GM21515 (cell line): ENCODE results near the gene GRIK5.

ENCODE experiments used
- ATAC-seq: cut with Tn5 transposase; IDR thresholded peaks from one replicate; pipeline ENCODE4 v1.9.1; 2021; ENCODE audit not compliant: unreplicated experiment

The GRIK5 gene

GRCh38 chr19:42095142-42095813 is 25.3 kb upstream of the GRIK5 start:
- ATAC-seq: no peak

DNA sequence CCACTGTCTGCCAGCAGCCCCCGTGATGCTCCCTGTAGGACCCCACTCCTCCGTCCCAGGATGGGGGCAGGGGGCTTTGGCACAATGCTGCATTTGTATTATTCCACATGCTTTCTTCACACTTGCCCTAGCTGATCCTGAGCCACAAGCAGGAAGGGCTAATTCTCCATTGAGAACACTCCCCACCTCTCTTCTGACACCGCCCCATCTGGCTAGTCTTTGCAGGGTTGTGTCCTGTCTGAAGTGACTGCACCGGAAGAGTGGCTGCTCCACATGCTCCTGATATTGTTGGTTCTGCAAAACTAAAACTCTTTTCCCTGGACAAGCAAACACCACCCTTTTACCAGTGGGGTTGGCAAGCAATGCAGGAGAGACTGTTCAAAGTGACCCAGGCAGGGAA is 23.9 kb upstream of the GRIK5 start:
- no peak for ATAC-seq

GRCh38 chr19:42093505-42093904 is 23.5 kb upstream of the GRIK5 start:
- no peak for ATAC-seq

GRCh38 chr19:42092350-42092749 is 22.3 kb upstream of the GRIK5 start:
- no peak for ATAC-seq

DNA sequence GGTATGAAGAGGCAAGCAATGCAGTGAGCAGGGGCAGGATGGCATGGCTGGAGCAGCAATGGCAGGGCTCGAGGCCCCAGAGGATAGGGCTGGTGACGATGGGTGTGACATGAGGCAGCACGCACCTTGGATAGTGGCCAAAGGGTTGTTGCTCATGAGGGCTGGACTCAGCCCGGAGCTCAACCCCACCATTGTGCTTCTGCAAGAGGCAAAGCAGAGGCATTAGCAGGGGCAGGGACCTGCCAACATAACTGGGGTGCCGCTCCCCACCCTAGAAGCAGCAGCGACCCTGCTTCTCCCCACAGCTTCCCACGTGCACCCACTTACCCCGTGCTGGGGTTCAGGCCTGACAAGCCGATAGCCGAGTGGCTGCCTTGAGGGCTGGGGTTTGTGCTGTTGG is 21.7 kb upstream of the GRIK5 start:
- ATAC-seq: no peak

DNA sequence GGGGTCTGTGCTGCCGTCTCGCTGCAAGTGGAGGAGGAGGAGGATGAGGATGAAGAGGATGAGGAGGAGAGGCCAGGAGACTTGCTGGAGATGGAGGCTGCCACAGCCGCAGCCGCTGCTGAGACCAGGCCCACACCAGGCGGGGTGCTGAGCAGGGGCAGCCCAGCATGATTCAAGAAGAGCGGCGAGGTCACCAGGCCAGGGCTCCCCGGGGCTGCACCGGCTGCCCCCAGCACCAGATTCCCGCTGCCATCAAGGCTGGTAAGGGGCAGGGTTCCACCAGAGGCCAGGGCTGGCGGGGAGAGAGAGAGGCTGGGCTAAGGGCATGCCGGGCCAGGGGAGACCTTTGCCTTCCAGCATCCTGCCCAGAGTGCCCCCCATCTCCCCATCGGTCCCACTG is 21.3 kb upstream of the GRIK5 start:
- ATAC-seq: no peak

DNA sequence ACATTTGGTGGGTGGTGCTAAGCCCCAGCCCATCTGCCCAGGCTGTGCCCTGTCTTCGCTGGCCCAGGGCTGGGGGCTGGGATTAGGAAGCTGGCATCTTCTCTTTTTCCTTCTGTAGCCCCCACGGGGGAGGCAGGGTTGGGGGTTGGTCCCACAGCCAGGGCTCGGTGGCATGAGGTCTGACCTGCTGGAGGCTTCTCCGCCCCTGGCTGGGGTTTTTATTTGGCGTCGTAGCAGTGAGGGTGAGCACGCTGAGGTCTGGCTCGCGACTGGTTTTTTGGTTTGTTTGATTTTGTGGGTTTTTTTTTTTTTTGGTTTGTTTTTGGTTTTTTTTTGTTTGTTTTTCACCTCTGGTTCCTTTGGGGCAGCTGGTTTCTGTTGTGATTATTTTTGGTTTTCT is 20.7 kb upstream of the GRIK5 start:
- no peak for ATAC-seq

GRCh38 chr19:42089772-42090171 is 19.8 kb upstream of the GRIK5 start:
- no peak for ATAC-seq

GRCh38 chr19:42089191-42089750 is 19.3 kb upstream of the GRIK5 start:
- no peak for ATAC-seq

DNA sequence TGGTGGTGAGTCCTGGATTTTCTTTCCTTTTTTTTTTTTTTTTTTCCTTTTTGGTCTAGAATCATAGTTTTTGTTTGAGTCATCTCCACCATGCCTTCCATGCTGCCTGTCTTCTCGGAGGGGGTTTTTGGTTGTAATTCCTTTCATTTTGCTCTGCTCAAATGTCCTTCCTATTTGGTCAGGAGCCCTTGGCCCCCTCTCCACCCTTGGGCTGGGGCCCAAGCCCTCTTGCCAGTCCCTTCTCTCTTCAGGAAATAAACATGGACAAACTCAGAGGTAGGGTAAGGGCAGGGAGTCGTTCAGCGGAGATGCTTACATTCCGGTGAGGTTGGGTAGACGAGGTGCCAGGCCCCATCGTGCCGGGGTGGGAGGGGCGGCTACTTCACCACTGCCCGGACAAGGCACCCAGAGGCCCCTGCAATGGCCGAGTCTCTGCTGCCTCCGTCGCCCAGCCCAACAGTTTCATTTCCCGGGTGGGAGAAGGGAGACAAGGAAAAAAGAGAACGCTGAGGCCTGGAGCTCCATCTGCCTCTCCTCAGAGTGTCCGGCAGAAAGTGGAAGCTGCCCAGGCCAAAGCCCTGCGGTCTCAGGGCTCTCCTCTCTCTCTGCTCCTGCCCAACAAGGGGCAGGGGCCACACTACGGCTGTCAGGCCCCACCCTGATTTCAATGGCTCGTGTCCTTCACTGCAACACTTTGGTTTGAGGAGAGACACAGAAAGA is 18.6 kb upstream of the GRIK5 start:
- ATAC-seq: no peak

- no peak for ATAC-seq
Measured at GRCh38 chr19:42086770-42087550, 17.0 kb upstream of the GRIK5 start.

DNA sequence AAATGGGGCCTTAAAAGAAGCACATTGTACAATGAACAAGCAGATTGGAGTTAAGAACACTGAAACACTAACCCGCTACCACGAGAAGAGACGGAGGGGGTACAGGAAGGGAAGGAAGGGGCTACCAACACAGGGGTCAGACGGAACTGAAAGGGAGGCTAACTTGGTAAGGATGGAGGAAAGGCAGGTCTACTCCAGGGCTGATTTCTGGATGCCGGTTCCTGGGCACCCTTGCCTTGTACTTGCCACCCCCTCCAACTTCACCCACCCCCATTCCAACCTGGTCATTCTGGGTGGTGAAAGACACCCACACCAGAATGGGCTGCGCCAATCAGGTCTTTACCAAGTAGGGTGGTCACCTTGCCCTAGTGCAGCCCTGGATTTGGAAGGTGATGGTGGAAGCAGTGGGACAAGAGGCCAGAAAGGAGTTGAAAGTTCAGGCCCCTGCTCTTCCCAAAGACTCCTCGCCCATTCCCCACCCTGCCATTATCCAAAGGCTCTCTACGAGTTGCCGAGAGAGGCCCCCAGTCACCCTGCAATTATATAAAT is 16.3 kb upstream of the GRIK5 start:
- ATAC-seq: no peak

DNA sequence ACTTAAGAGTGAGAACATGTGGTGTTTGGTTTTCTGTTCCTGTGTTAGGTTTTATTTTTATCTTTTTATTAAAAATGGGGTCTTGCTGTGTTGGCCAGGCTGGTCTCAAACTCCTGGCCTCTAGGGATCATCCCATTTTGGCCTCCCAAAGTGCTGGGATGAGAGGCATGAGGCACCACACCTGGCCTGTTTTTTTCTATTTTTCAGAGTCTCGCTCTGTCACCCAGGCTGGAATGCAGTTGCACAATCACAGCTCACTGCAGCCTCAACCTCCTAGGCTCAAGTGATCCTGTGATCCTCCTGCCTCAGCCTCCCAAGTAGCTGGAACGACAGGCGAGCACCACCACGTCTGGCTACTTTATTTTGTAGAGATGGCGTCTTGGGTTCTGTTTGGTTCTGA is 13.5 kb upstream of the GRIK5 start:
- ATAC-seq: no peak

DNA sequence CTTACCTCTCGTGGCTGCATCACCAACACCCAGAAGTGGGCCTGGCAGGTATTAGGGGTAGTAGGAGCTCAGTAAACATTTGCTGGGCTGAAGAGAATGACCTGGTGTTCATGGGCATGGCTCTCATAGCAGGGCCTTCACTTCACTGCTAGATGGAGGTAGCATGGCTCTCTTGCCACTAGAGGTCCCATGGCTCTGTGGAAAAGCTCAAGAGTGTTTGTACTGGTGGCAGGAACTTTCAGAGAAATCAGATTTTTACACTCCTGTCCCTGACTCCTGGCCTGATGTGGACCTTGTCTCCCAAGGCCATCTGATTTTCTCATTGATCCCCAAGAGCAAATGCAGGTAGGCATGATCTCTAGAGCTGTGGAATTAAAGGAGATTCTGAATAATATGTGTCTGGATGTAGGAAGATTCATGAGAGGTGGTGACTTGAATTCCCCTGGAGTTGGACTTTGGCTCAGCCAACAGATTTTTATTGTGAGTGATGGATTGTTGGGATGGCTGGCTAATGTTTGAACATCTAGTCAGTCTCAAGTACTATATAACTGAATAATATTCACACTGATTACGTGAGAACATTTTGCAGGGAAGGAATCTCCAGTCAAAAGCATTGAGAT is 11.7 kb upstream of the GRIK5 start:
- no peak for ATAC-seq

GRCh38 chr19:42080764-42081375 is 10.9 kb upstream of the GRIK5 start:
- ATAC-seq: no peak

DNA sequence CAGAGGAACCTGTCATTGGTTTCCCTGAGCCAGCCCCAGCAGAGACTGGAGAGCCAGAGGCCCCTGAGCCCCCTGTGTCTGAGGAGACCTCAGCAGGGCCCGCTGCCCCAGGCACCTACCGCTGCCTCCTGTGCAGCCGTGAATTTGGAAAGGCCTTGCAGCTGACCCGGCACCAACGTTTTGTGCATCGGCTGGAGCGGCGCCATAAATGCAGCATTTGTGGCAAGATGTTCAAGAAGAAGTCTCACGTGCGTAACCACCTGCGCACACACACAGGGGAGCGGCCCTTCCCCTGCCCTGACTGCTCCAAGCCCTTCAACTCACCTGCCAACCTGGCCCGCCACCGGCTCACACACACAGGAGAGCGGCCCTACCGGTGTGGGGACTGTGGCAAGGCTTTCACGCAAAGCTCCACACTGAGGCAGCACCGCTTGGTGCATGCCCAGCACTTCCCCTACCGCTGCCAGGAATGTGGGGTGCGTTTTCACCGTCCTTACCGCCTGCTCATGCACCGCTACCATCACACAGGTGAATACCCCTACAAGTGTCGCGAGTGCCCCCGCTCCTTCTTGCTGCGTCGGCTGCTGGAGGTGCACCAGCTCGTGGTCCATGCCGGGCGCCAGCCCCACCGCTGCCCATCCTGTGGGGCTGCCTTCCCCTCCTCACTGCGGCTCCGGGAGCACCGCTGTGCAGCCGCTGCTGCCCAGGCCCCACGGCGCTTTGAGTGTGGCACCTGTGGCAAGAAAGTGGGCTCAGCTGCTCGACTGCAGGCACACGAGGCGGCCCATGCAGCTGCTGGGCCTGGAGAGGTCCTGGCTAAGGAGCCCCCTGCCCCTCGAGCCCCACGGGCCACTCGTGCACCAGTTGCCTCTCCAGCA is 10.1 kb upstream of the GRIK5 start:
- no peak for ATAC-seq

DNA sequence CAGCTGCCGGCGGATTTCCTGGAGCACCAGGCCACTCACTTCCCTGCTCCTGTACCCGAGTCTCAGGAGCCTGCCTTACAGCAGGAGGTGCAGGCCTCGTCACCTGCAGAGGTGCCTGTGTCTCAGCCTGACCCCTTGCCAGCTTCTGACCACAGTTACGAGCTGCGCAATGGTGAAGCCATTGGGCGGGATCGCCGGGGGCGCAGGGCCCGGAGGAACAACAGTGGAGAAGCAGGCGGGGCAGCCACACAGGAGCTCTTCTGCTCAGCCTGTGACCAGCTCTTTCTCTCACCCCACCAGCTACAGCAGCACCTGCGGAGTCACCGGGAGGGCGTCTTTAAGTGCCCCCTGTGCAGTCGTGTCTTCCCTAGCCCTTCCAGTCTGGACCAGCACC is 9.3 kb upstream of the GRIK5 start:
- ATAC-seq: no peak

DNA sequence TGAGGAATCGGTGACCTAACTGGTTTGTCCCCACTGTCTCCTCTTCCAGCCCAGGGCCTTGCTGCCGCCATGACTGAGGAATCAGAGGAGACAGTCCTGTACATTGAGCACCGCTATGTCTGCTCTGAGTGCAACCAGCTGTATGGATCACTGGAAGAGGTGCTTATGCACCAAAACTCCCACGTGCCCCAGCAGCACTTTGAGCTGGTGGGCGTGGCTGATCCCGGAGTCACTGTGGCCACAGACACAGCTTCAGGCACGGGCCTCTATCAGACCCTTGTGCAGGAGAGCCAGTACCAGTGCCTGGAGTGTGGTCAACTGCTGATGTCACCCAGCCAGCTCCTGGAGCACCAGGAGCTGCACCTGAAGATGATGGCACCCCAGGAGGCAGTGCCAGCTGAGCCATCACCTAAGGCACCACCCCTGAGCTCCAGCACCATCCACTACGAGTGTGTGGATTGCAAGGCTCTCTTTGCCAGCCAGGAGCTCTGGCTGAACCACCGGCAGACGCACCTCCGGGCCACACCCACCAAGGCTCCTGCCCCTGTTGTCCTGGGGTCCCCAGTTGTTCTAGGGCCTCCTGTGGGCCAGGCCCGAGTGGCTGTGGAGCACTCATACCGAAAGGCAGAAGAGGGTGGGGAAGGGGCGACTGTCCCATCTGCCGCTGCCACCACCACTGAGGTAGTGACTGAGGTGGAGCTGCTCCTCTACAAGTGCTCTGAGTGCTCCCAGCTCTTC is 8.7 kb upstream of the GRIK5 start:
- no peak for ATAC-seq

DNA sequence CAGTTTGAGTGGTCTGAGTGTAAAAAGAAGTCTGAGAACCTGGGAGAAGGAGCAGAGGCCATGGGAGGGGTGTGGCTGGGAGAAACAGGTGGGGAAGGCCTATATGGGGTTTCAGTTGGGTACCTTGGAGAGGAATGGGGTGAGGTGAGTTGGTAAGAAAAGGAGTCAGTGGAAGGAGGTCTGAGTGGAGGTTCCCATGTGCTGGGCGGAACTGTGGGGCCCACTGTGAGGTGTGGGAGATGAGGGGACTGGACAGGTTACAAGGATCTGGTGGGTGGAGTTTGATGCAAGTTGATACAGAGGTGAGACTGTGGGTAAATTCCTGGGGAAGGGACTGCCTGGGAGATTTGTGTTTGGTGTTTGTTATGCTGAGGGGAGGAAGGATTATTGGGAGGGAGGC is 8.1 kb upstream of the GRIK5 start:
- no peak for ATAC-seq
